Measurements from ENCODE around the gene TM9SF2.
"Not testable (repeated sequence)": the region's sequence is repeated elsewhere in the genome, so short reads cannot be mapped to it uniquely, and the experiment has no call there.

The TM9SF2 gene

GRCh38 chr13:99542788-99543406 is 41.6 kb downstream of the TM9SF2 start:
- DNase-seq = no peak

- DNase-seq = no peak
Observed at GRCh38 chr13:99545361-99545760, 44.1 kb downstream of the TM9SF2 start.

- DNase-seq = no peak
Observed at GRCh38 chr13:99545979-99546378, 44.7 kb downstream of the TM9SF2 start.

- DNase-seq = no peak
Observed at GRCh38 chr13:99546878-99547277, 45.6 kb downstream of the TM9SF2 start.

- DNase-seq = no peak
Observed at GRCh38 chr13:99548448-99548847, 47.2 kb downstream of the TM9SF2 start.

- no peak for DNase-seq
Observed at GRCh38 chr13:99553033-99553432, 51.8 kb downstream of the TM9SF2 start.

- DNase-seq = no peak
Observed at GRCh38 chr13:99555149-99555548, 53.9 kb downstream of the TM9SF2 start.

- no peak for DNase-seq
Observed at GRCh38 chr13:99556867-99557443, 55.7 kb downstream of the TM9SF2 start.

GRCh38 chr13:99558570-99559180 is 57.4 kb downstream of the TM9SF2 start:
- no peak for DNase-seq

- no peak for DNase-seq
Observed at GRCh38 chr13:99559560-99559959, 58.3 kb downstream of the TM9SF2 start.

GRCh38 chr13:99563404-99563803 is 62.1 kb downstream of the TM9SF2 start:
- DNase-seq = no peak

GRCh38 chr13:99564386-99564785 is 63.1 kb downstream of the TM9SF2 start:
- DNase-seq = no peak

- DNase-seq = no peak
Observed at GRCh38 chr13:99565478-99566124, 64.3 kb downstream of the TM9SF2 start.

GRCh38 chr13:99566125-99567083 is 65.1 kb downstream of the TM9SF2 start:
- DNase-seq = no peak

- not testable (repeated sequence) for DNase-seq
Observed at GRCh38 chr13:99568901-99569300, 67.6 kb downstream of the TM9SF2 start.

GRCh38 chr13:99572131-99572530 is 70.9 kb downstream of the TM9SF2 start:
- no peak for DNase-seq

- no peak for DNase-seq
Observed at GRCh38 chr13:99572921-99573320, 71.6 kb downstream of the TM9SF2 start.

- no peak for DNase-seq
Observed at GRCh38 chr13:99575376-99576120, 74.3 kb downstream of the TM9SF2 start.

- no peak for DNase-seq
Observed at GRCh38 chr13:99577934-99578917, 77.0 kb downstream of the TM9SF2 start.

GRCh38 chr13:99580500-99581268 is 79.4 kb downstream of the TM9SF2 start:
- no peak for DNase-seq

Measured in NCI-H1417 (cell line).